IMR-90 (cell line): ENCODE measurements around the gene MACIR. TPM values are rescaled to one million over a fixed set of nuclear protein-coding genes. Genes with fewer than 3 reads are reported as not detected.

ENCODE experiments used
- ATAC-seq: fragments of 200-7000 bp; cut with Tn5 transposase; 2 replicates; pipeline ENCODE4 v1.9.1; 2020; ENCODE audit warnings: low read depth, mild to moderate bottlenecking, moderate library complexity
- BruUV-seq: library from RNA; stranded (reverse); fragments of 400-500 nt; replicated peaks from 2 replicates; lab custom pipeline; 2021; lab: Mats Ljungman, UMichigan
- CTCF ChIA-PET: fragments of 300-600 bp; formaldehyde crosslinking; extraction: SDS; loops from one replicate; lab custom pipeline; 2021; ENCODE audit warnings: antibody characterized with exemption; lab: Yijun Ruan, JAX
- POLR2A ChIA-PET: fragments of 300-600 bp; sonication (Branson Sonifier 250); formaldehyde crosslinking; loops from one replicate; lab custom pipeline; 2022; ENCODE audit warnings: antibody characterized with exemption; ENCODE audit not compliant: unreplicated experiment; lab: Charles Lee
- DNase-seq: peaks from one replicate; pipeline ENCODE4 v3.0.0; 2013
- H2AFZ ChIP-seq: replicated peaks from 2 replicates; pipeline ENCODE3; 2013; ENCODE audit warnings: low read length, mild to moderate bottlenecking; ENCODE audit not compliant: poor library complexity
- H2AK5ac ChIP-seq: 2 replicates; pipeline ENCODE4 v1.6.1; 2013; ENCODE audit warnings: low read depth, low read length, inconsistent platforms
- H2AK9ac ChIP-seq: replicated peaks from 2 replicates; pipeline ENCODE3; 2013; ENCODE audit warnings: mild to moderate bottlenecking, low read depth, low read length, moderate library complexity; ENCODE audit not compliant: poor library complexity
- H2BK120ac ChIP-seq: 2 replicates; pipeline ENCODE4 v1.6.1; 2013; ENCODE audit warnings: low read depth, low read length, inconsistent platforms
- H2BK15ac ChIP-seq: 3 replicates; pipeline ENCODE4 v1.6.1; 2013; ENCODE audit warnings: low read depth, low read length, inconsistent platforms
- H2BK20ac ChIP-seq: 2 replicates; pipeline ENCODE4 v1.6.1; 2013; ENCODE audit warnings: low read depth, mild to moderate bottlenecking, inconsistent platforms, low read length, moderate library complexity
- H2BK5ac ChIP-seq: 2 replicates; pipeline ENCODE4 v1.6.1; 2013; ENCODE audit warnings: mild to moderate bottlenecking, low read depth, low read length, inconsistent platforms; ENCODE audit not compliant: poor library complexity, severe bottlenecking
- H3K14ac ChIP-seq: replicated peaks from 2 replicates; pipeline ENCODE4 v1.6.1; 2013; ENCODE audit warnings: low read depth, low read length, inconsistent platforms
- H3K18ac ChIP-seq: 2 replicates; pipeline ENCODE4 v1.6.1; 2013; ENCODE audit warnings: low read depth, low read length, control low read depth
- H3K23ac ChIP-seq: 2 replicates; pipeline ENCODE4 v1.6.1; 2013; ENCODE audit warnings: low read depth, low read length, inconsistent platforms
- H3K27ac ChIP-seq: 2 replicates; pipeline ENCODE4 v1.5.1; 2013; ENCODE audit warnings: mild to moderate bottlenecking, control low read depth, low read length; ENCODE audit not compliant: insufficient read depth
- H3K27me3 ChIP-seq: 2 replicates; pipeline ENCODE4 v1.6.1; 2013; ENCODE audit warnings: low read length; ENCODE audit not compliant: control insufficient read depth, insufficient read depth
- H3K36me3 ChIP-seq: 2 replicates; pipeline ENCODE4 v1.6.1; 2013; ENCODE audit warnings: low read length, mixed read lengths; ENCODE audit not compliant: control insufficient read depth, insufficient read depth
- H3K4ac ChIP-seq: 2 replicates; pipeline ENCODE4 v1.6.1; 2013; ENCODE audit warnings: low read depth, low read length, inconsistent platforms
- H3K4me1 ChIP-seq: 2 replicates; pipeline ENCODE4 v1.6.1; 2013; ENCODE audit warnings: low read length, mixed read lengths; ENCODE audit not compliant: control insufficient read depth, insufficient read depth
- H3K4me2 ChIP-seq: 2 replicates; pipeline ENCODE4 v1.6.1; 2013; ENCODE audit warnings: low read depth, mild to moderate bottlenecking, control low read depth, low read length, moderate library complexity
- H3K4me3 ChIP-seq: 2 replicates; pipeline ENCODE4 v1.5.1; 2013; ENCODE audit warnings: low read depth, mild to moderate bottlenecking, control low read depth, low read length, moderate library complexity; ENCODE audit not compliant: insufficient read depth
- H3K56ac ChIP-seq: 2 replicates; pipeline ENCODE4 v1.6.1; 2013; ENCODE audit warnings: low read length, inconsistent platforms; ENCODE audit not compliant: insufficient read depth; ENCODE audit errors: extremely low read depth
- H3K79me1 ChIP-seq, 2 experiments: 2 replicates each; pipeline ENCODE4 v1.6.1; 2013; ENCODE audit warnings: low read length in 2 of 2, inconsistent platforms in 1 of 2, low read depth in 1 of 2
- H3K9ac ChIP-seq: 2 replicates; pipeline ENCODE4 v1.6.1; 2013; ENCODE audit warnings: low read depth, low read length, control low read depth
- H3K9me1 ChIP-seq: 2 replicates; pipeline ENCODE4 v1.6.1; 2013; ENCODE audit warnings: low read length, inconsistent platforms; ENCODE audit not compliant: insufficient read depth
- H3K9me3 ChIP-seq: 2 replicates; pipeline ENCODE4 v1.6.1; 2013; ENCODE audit warnings: low read length; ENCODE audit not compliant: control insufficient read depth, insufficient read depth
- H4K20me1 ChIP-seq: 2 replicates; pipeline ENCODE4 v1.6.1; 2013; ENCODE audit warnings: low read length, inconsistent platforms; ENCODE audit not compliant: insufficient read depth
- H4K5ac ChIP-seq: 2 replicates; pipeline ENCODE4 v1.6.1; 2013; ENCODE audit warnings: mild to moderate bottlenecking, low read depth, low read length, control low read depth
- H4K8ac ChIP-seq, 2 experiments: 2 replicates each; pipeline ENCODE4 v1.6.1; 2013; ENCODE audit warnings: low read depth in 2 of 2, low read length in 2 of 2, control low read depth in 1 of 2, inconsistent platforms in 1 of 2
- H4K91ac ChIP-seq: 2 replicates; pipeline ENCODE4 v1.6.1; 2013; ENCODE audit warnings: low read depth, low read length, inconsistent platforms; ENCODE audit not compliant: insufficient read depth
- BHLHE40 ChIP-seq: fragments of 150-350 bp; IDR thresholded peaks from 2 replicates; pipeline ENCODE4 v1.6.1; 2016; ENCODE audit warnings: mild to moderate bottlenecking, low read depth, low read length
- CTCF ChIP-seq: conservative IDR thresholded peaks from 2 replicates; pipeline ENCODE4 v1.5.1; 2012; ENCODE audit warnings: mild to moderate bottlenecking, low read depth, low read length, improper control_type of control experiment
- ELK1 ChIP-seq: fragments of 150-350 bp; IDR thresholded peaks from 2 replicates; pipeline ENCODE4 v1.6.1; 2016; ENCODE audit warnings: low read depth, mild to moderate bottlenecking, low read length, moderate library complexity, borderline replicate concordance
- FOS ChIP-seq: fragments of 150-350 bp; IDR thresholded peaks from 2 replicates; pipeline ENCODE4 v1.6.1; 2016; ENCODE audit warnings: low read depth, low read length
- MAFK ChIP-seq: IDR thresholded peaks from 2 replicates; pipeline ENCODE4 v1.6.1; 2012; ENCODE audit warnings: low read depth, low read length, improper control_type of control experiment
- MAZ ChIP-seq: IDR thresholded peaks from 2 replicates; pipeline ENCODE4 v1.6.1; 2012; ENCODE audit warnings: low read depth, mild to moderate bottlenecking, low read length, improper control_type of control experiment, moderate library complexity, borderline replicate concordance
- MXI1 ChIP-seq: IDR thresholded peaks from 2 replicates; pipeline ENCODE4 v1.6.1; 2012; ENCODE audit warnings: low read depth, mild to moderate bottlenecking, low read length, moderate library complexity, borderline replicate concordance
- NFE2L2 ChIP-seq: fragments of 150-350 bp; IDR thresholded peaks from 2 replicates; pipeline ENCODE4 v1.6.1; 2016; ENCODE audit warnings: low read depth, mild to moderate bottlenecking, low read length
- RAD21 ChIP-seq: IDR thresholded peaks from 2 replicates; pipeline ENCODE4 v1.6.1; 2012; ENCODE audit warnings: low read length, improper control_type of control experiment
- RCOR1 ChIP-seq: IDR thresholded peaks from 2 replicates; pipeline ENCODE4 v1.6.1; 2012; ENCODE audit warnings: mild to moderate bottlenecking, low read length, improper control_type of control experiment; ENCODE audit not compliant: insufficient replicate concordance
- RFX5 ChIP-seq: IDR thresholded peaks from 2 replicates; pipeline ENCODE4 v1.8.0; 2012; ENCODE audit warnings: low read depth, mild to moderate bottlenecking, low read length, moderate library complexity
- USF2 ChIP-seq: fragments of 150-350 bp; IDR thresholded peaks from 2 replicates; pipeline ENCODE4 v1.6.1; 2017; ENCODE audit warnings: mild to moderate bottlenecking, antibody characterized with exemption, low read length, low read depth
- WGBS, 2 experiments: methylation state at CpG; one replicate each; pipeline versions ENCODE4 v1.1.5 to v1.1.7; 2013; ENCODE audit warnings: missing lambda C conversion rate in 2 of 2; ENCODE audit not compliant: insufficient read length in 1 of 2; ENCODE audit errors: extremely low coverage in 2 of 2; 5-methylcytosine and 5-hydroxymethylcytosine counted together
- dilution Hi-C: fragments of 300-500 bp; cut with HindIII; formaldehyde crosslinking; loops from one replicate; pipeline ENCODE4 v1.14.3; 2018; ENCODE audit warnings: low sequenced_read_pairs; ENCODE audit not compliant: unreplicated experiment
- in situ Hi-C: fragments of 300-500 bp; cut with MboI; formaldehyde crosslinking; loops from 3 replicates; pipeline ENCODE4 v1.14.3; 2019; ENCODE audit warnings: low sequenced_read_pairs, inconsistent platforms, mixed read lengths
- intact Hi-C: fragments of 100-400 bp; cut with micrococcal nuclease; formaldehyde crosslinking; loops from 2 replicates; pipeline ENCODE4 v1.10.0; 2022
- polyA plus RNA-seq, 3 experiments: library from polyadenylated mRNA; depleted of rRNA; stranded (reverse); fragments of >200 nt; gene quantifications; 2 replicates each; pipeline ENCODE4 v1.2.3, GENCODE V29; 2012; ENCODE audit warnings: low replicate concordance in 1 of 3
- total RNA-seq: library from RNA; depleted of rRNA; stranded (reverse); fragments of >200 nt; gene quantifications from 2 replicates; pipeline ENCODE4 v1.2.3, GENCODE V29; 2012

The MACIR gene
- total and polyA plus RNA-seq, 2 of the 4 experiments (the other 2 are of a cell fraction), result 11.1 to 21.3 TPM

GRCh38 chr5:103263054-103263453, 4.5 kb downstream of the MACIR start:
- Histone ChIP-seq H3K36me3 (no peaks in the 10 kb centered on the region), H3K4me1 (peaks cover 2% of the 10 kb centered on the region), H3K79me1 (peaks cover 6 to 32% of the 10 kb centered on the region in 2 experiments), H3K18ac (no peak overlapping the region), H2BK20ac (no peak overlapping the region), H3K4me3 (no peak overlapping the region), H3K56ac (no peak overlapping the region), H3K14ac (no peak overlapping the region), H2AK9ac (no peak overlapping the region), H2BK15ac (no peak overlapping the region), H3K9me1 (no peaks in the 10 kb centered on the region), H4K91ac (no peak overlapping the region), H3K4ac (no peak overlapping the region), H2BK120ac (no peak overlapping the region), H4K8ac (no peak overlapping the region), H3K9me3 (no peaks in the 10 kb centered on the region), H4K20me1 (peaks cover 5% of the 10 kb centered on the region; the same call in 1 of the 2 replicates), H4K5ac (no peak overlapping the region), H3K27me3 (no peaks in the 10 kb centered on the region), H3K4me2 (peak overlapping the region; percentile 56), H3K9ac (no peak overlapping the region), H3K23ac (no peak overlapping the region), H2AFZ (no peak overlapping the region), H2AK5ac (no peak overlapping the region), H2BK5ac (no peak overlapping the region), H3K27ac (peak overlapping the region; percentile 44; the same call in 1 of the 2 replicates)
- dilution Hi-C loops, result no loop called here
- intact Hi-C loops, result loop anchor here (5.0 kb wide), 1 partner anchor 164 kb away; no protein-coding TSS in a partner anchor
- POLR2A ChIA-PET, result no interaction called here
- CTCF ChIA-PET, result interaction anchor here (0.7 kb wide), 1 partner anchor 34 kb away, joined by 3 read pairs; no protein-coding TSS in a partner anchor
- TF ChIP-seq RCOR1 (no peak), MXI1 (no peak), BHLHE40 (no peak), FOS (no peak), MAFK (no peak), MAZ (no peak), NFE2L2 (no peak), USF2 (no peak), RAD21 (no peak), ELK1 (no peak), CTCF (no peak), RFX5 (no peak)
- DNase-seq, result no peak
- in situ Hi-C loops, result no loop called here
- no TSS peak for BruUV-seq
- ATAC-seq, result no peak
- WGBS, 2 experiments, result no CpG with 5 or more reads among the region's 2 CpGs
